Neuron (in vitro differentiated cells): ENCODE results near the gene OR8B2.

Experiments used
- H2AFZ ChIP-seq: one replicate; pipeline ENCODE4 v1.6.1; 2013; ENCODE audit warnings: low read depth, mild to moderate bottlenecking, inconsistent platforms, low read length, moderate library complexity
- H3K27me3 ChIP-seq: one replicate; pipeline ENCODE4 v1.6.1; 2013; ENCODE audit warnings: low read length; ENCODE audit not compliant: insufficient read depth
- H3K36me3 ChIP-seq: one replicate; pipeline ENCODE4 v1.6.1; 2013; ENCODE audit warnings: low read length; ENCODE audit not compliant: insufficient read depth
- H3K4me1 ChIP-seq: one replicate; pipeline ENCODE4 v1.6.1; 2013; ENCODE audit warnings: low read length; ENCODE audit not compliant: insufficient read depth
- H3K4me3 ChIP-seq: 2 replicates; pipeline ENCODE4 v1.5.1; 2013; ENCODE audit warnings: mild to moderate bottlenecking, low read length, moderate library complexity
- H3K9me3 ChIP-seq: one replicate; pipeline ENCODE4 v1.6.1; 2013; ENCODE audit warnings: low read length

The OR8B2 gene

DNA sequence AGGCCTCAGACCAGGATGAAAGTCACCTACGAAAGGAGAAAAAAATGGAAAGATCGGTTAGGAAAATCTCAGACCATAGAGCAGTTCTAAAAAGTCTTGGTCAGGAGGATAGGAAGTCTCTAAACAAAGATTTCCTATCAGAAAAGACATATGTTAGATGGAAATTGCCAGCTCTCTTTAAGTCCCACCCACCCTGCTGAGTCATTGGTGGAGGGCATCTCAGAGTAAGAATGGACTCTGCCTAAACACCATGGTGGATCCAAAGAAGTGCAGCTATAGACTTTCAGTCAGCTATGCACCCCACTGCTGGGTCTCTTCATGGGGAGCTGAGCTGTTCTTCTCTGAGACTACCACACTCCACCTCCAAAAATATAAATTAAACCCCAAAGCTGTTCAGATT is 3.7 kb downstream of the OR8B2 start:
- Histone ChIP-seq H3K27me3 (peaks cover 8% of the 10 kb centered on the region), H3K4me3 (no peak overlapping the region), H3K36me3 (no peaks in the 10 kb centered on the region), H3K4me1 (no peaks in the 10 kb centered on the region), H2AFZ (no peak overlapping the region), H3K9me3 (no peaks in the 10 kb centered on the region)

DNA sequence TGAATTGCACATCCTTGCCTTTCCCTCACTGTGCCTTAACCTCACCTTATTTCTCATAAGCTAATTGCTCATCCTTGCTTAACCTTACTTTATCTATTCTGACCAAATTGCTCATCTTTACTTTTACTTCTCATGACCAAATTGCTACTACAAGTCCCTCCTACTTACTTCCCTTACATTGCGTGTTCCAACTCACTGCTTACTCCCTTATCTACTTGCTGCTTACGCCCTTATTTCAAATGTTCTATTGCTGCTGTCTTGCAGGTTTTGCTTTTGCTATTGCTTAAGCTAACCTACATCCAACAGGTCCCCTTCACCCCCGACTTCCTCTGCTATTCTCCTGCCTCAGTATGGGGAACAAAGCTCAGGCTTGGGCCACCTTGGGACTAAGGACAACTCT is 8.0 kb downstream of the OR8B2 start:
- Histone ChIP-seq H3K9me3 (no peaks in the 10 kb centered on the region), H3K27me3 (peaks cover 8% of the 10 kb centered on the region), H3K36me3 (no peaks in the 10 kb centered on the region), H3K4me3 (no peak overlapping the region), H3K4me1 (no peaks in the 10 kb centered on the region), H2AFZ (no peak overlapping the region)

DNA sequence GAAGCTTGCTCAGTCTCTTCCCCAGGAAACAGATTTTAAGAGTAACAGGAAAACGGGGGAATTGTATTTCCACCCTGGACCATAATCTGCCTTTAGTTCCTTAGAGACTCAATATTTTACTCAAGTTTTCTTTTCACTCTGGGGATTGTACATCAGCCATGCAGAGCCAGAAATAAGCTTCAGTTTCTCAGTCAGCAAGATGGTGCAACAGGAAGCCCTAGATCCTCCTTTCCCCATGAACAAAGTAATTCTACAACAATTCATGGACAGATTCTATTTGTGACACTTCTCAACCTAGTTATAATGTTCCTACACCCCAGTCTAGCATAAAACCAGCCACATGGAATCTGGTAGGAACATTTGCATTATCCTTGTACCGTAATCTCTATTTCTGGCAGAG is 24.7 kb downstream of the OR8B2 start:
- Histone ChIP-seq H2AFZ (no peak overlapping the region), H3K36me3 (no peaks in the 10 kb centered on the region), H3K4me1 (no peaks in the 10 kb centered on the region), H3K9me3 (no peaks in the 10 kb centered on the region), H3K27me3 (no peaks in the 10 kb centered on the region), H3K4me3 (no peak overlapping the region)

- H2AFZ ChIP-seq = no peak overlapping the region
- H3K36me3 ChIP-seq = no peaks in the 10 kb centered on the region
- no peaks in the 10 kb centered on the region for H3K9me3 ChIP-seq
- no peaks in the 10 kb centered on the region for H3K4me1 ChIP-seq
- H3K4me3 ChIP-seq = no peak overlapping the region
- no peaks in the 10 kb centered on the region for H3K27me3 ChIP-seq
These were observed 37.9 kb downstream of the OR8B2 start for GRCh38 chr11:124346311-124346955.

- Histone ChIP-seq H3K36me3 (no peaks in the 10 kb centered on the region), H3K4me3 (no peak overlapping the region), H3K9me3 (no peaks in the 10 kb centered on the region), H3K4me1 (no peaks in the 10 kb centered on the region), H3K27me3 (no peaks in the 10 kb centered on the region), H2AFZ (no peak overlapping the region)
These were observed 40.0 kb downstream of the OR8B2 start for GRCh38 chr11:124344346-124344745.

DNA sequence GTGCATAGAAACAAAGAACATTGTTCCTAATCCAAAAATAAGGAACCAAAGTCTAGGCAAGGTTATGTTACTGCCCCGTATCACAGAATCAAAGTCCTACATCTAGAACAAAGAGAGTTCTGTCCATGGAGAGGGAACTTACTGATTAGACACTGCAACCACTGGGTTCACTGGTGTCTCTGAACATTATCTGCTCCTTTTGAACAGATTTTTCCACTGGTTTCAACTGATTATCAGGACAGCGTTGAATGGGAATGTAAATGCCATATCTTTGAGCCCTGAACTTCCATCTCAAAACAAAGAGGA is 44.2 kb downstream of the OR8B2 start:
- no peaks in the 10 kb centered on the region for H3K27me3 ChIP-seq
- H3K4me3 ChIP-seq = no peak overlapping the region
- H2AFZ ChIP-seq = no peak overlapping the region
- no peaks in the 10 kb centered on the region for H3K9me3 ChIP-seq
- no peaks in the 10 kb centered on the region for H3K36me3 ChIP-seq
- H3K4me1 ChIP-seq = no peaks in the 10 kb centered on the region

- H3K4me1 ChIP-seq = no peaks in the 10 kb centered on the region
- no peaks in the 10 kb centered on the region for H3K9me3 ChIP-seq
- H3K4me3 ChIP-seq = no peak overlapping the region
- no peaks in the 10 kb centered on the region for H3K36me3 ChIP-seq
- H3K27me3 ChIP-seq = no peaks in the 10 kb centered on the region
- no peak overlapping the region for H2AFZ ChIP-seq
These were observed 44.7 kb downstream of the OR8B2 start for GRCh38 chr11:124339396-124340141.
